HepG2 (cell line): ENCODE measurements around the gene CA9. TPM values are rescaled to one million over a fixed set of nuclear protein-coding genes. Genes with fewer than 3 reads are reported as not detected.

ENCODE experiments used
- ATAC-seq: fragments of 200-7000 bp; cut with Tn5 transposase; 3 replicates; pipeline ENCODE4 v1.9.1; 2020; ENCODE audit warnings: mild to moderate bottlenecking, moderate library complexity
- BruUV-seq: library from RNA; stranded (reverse); fragments of 400-500 nt; replicated peaks from 2 replicates; lab custom pipeline; 2021; lab: Mats Ljungman, UMichigan
- CTCF ChIA-PET: fragments of 300-600 bp; formaldehyde crosslinking; extraction: SDS; loops from one replicate; lab custom pipeline; 2021; ENCODE audit warnings: low total read pairs, inconsistent platforms, low intra/inter-chr PET ratio; lab: Yijun Ruan, JAX
- POLR2A ChIA-PET: fragments of 350-600 bp; sonication (Branson Sonifier 250); formaldehyde crosslinking; loops from one replicate; lab custom pipeline; 2020; ENCODE audit warnings: antibody characterized with exemption, inconsistent platforms; lab: Yijun Ruan, JAX
- DNase-seq: peaks from one replicate; pipeline ENCODE4 v3.0.0-alpha.2; 2015; ENCODE audit warnings: low spot score
- FAIRE-seq: peaks from 3 replicates; lab custom pipeline; 2011; peaks lifted over from hg19 to GRCh38; lab: Jason Lieb, UNC
- H2AFZ ChIP-seq: one replicate; pipeline ENCODE4 v1.6.1; 2011; ENCODE audit warnings: low read length, inconsistent platforms
- H3K27ac ChIP-seq: fragments of 300-600 bp; 3 replicates; pipeline ENCODE4 v1.8.0; 2011; ENCODE audit warnings: mixed run types, mild to moderate bottlenecking, mixed read lengths, low read length, inconsistent platforms; ENCODE audit not compliant: insufficient read depth; ENCODE audit errors: extremely low read length
- H3K27me3 ChIP-seq, 2 experiments: fragments of 200-600 bp in 1 of 2; 2 replicates in 1 of 2; 3 replicates in 1 of 2; pipeline versions ENCODE4 v1.6.0 to v1.8.0; 2011; ENCODE audit warnings: low read length in 2 of 2, mild to moderate bottlenecking in 2 of 2, moderate library complexity in 2 of 2, inconsistent platforms in 1 of 2; ENCODE audit not compliant: insufficient read depth in 2 of 2, control insufficient read depth in 1 of 2
- H3K36me3 ChIP-seq, 2 experiments: fragments of 200-600 bp in 1 of 2; replicated peaks in 1 of 2; 2 replicates in 1 of 2; 3 replicates in 1 of 2; pipeline versions ENCODE4 v1.5.1 to v1.8.0; 2011; ENCODE audit warnings: low read length in 2 of 2, inconsistent platforms in 1 of 2; ENCODE audit not compliant: insufficient read depth in 2 of 2, control insufficient read depth in 1 of 2
- H3K4me1 ChIP-seq: 2 replicates; pipeline ENCODE4 v1.5.1; 2012; ENCODE audit warnings: low read length, inconsistent platforms; ENCODE audit not compliant: insufficient read depth
- H3K4me2 ChIP-seq: 2 replicates; pipeline ENCODE4 v1.6.0; 2011; ENCODE audit warnings: low read depth, low read length, inconsistent platforms
- H3K4me3 ChIP-seq, 3 experiments: fragments of 200-600 bp in 1 of 3; sonication (generic), shearing (Covaris generic) in 1 of 3; replicated peaks in 1 of 3; 2 replicates each; pipeline ENCODE4 v1.5.1; 2011 to 2016; ENCODE audit warnings: low read length in 3 of 3, inconsistent platforms in 2 of 3, low read depth in 2 of 3, mild to moderate bottlenecking in 2 of 3, control low read depth in 1 of 3, mixed read lengths in 1 of 3; ENCODE audit not compliant: insufficient read depth in 1 of 3
- H3K79me2 ChIP-seq: one replicate; pipeline ENCODE4 v1.6.1; 2011; ENCODE audit warnings: low read length, inconsistent platforms; ENCODE audit not compliant: insufficient read depth
- H3K9ac ChIP-seq: 2 replicates; pipeline ENCODE4 v1.6.0; 2011; ENCODE audit warnings: mild to moderate bottlenecking, low read depth, low read length, inconsistent platforms; ENCODE audit not compliant: insufficient read depth
- H3K9me3 ChIP-seq: 2 replicates; pipeline ENCODE4 v1.5.1; 2012; ENCODE audit warnings: mild to moderate bottlenecking, low read length
- H4K20me1 ChIP-seq: 2 replicates; pipeline ENCODE4 v1.6.0; 2011; ENCODE audit warnings: inconsistent platforms, mild to moderate bottlenecking, low read length, moderate library complexity; ENCODE audit not compliant: insufficient read depth
- CC2D1A ChIP-seq: sonication (generic); formaldehyde crosslinking; IDR thresholded peaks from 2 replicates; pipeline ENCODE4 v1.8.1; 2023; ENCODE audit warnings: mild to moderate bottlenecking, missing genetic modification reagents
- U2AF2 ChIP-seq: fragments of 200-400 bp; formaldehyde crosslinking; IDR thresholded peaks from 2 replicates; pipeline ENCODE4 v1.6.1; 2017; ENCODE audit warnings: low read depth, mild to moderate bottlenecking, low read length
- ZMYM2 ChIP-seq: sonication (generic); formaldehyde crosslinking; IDR thresholded peaks from 2 replicates; pipeline ENCODE4 v1.8.0; 2022; ENCODE audit warnings: mild to moderate bottlenecking, missing genetic modification reagents
- ZNF296 ChIP-seq: sonication (generic); formaldehyde crosslinking; conservative IDR thresholded peaks from 2 replicates; pipeline ENCODE4 v1.5.0; 2020; ENCODE audit warnings: mild to moderate bottlenecking, missing genetic modification reagents
- ZNF30 ChIP-seq: sonication (generic); formaldehyde crosslinking; IDR thresholded peaks from 2 replicates; pipeline ENCODE4 v1.5.0; 2020; ENCODE audit warnings: mild to moderate bottlenecking, missing genetic modification reagents
- ZNF530 ChIP-seq: sonication (generic); formaldehyde crosslinking; IDR thresholded peaks from 2 replicates; pipeline ENCODE4 v1.5.0; 2020; ENCODE audit warnings: low read depth, mild to moderate bottlenecking, missing genetic modification reagents
- ZNF550 ChIP-seq: sonication (generic); formaldehyde crosslinking; IDR thresholded peaks from 2 replicates; pipeline ENCODE4 v1.4.0; 2020; ENCODE audit warnings: mild to moderate bottlenecking, missing genetic modification reagents, borderline replicate concordance
- ZNF878 ChIP-seq: sonication (generic); formaldehyde crosslinking; IDR thresholded peaks from 2 replicates; pipeline ENCODE4 v1.8.1; 2023; ENCODE audit warnings: mild to moderate bottlenecking, missing genetic modification reagents, moderate library complexity
- whole genome bisulfite sequencing: methylation state at CpG from one replicate; pipeline ENCODE4 v1.1.6; 2017; ENCODE audit warnings: low lambda C conversion rate; 5-methylcytosine and 5-hydroxymethylcytosine counted together
- in situ Hi-C: cut with HindIII; loops from 2 replicates; pipeline ENCODE4 v1.10.0; 2017; ENCODE audit warnings: low pct_unique_long_range_greater_than_20kb; ENCODE audit not compliant: extremely low pct_ligation_motif_present
- intact Hi-C: fragments of 100-400 bp; cut with micrococcal nuclease; formaldehyde crosslinking; loops from one replicate; pipeline ENCODE4 v1.10.0; 2022; ENCODE audit not compliant: unreplicated experiment
- polyA plus RNA-seq, 8 experiments: library from polyadenylated mRNA; depleted of rRNA in 3 of 8; stranded (reverse) in 7 of 8; unstranded in 1 of 8; fragments of >200 nt; fragmentation: Illumina TruSeq in 4 of 8; extraction: Trizol in 4 of 8; gene quantifications; 2 replicates each; pipeline versions ENCODE4 v1.2.1 to v1.2.3, GENCODE V29; 2011 to 2016; ENCODE audit warnings: low read depth in 4 of 8, missing spikeins in 1 of 8, mixed read lengths in 1 of 8; ENCODE audit not compliant: insufficient read depth in 1 of 8
- total RNA-seq, 5 experiments: library from RNA; depleted of rRNA; stranded (reverse); fragments of >200 nt; fragmentation: Illumina TruSeq; extraction: Trizol; gene quantifications; 2 replicates each; pipeline ENCODE4 v1.2.3, GENCODE V29; 2016; ENCODE audit warnings: low read depth in 1 of 5
- TF ChIP-seq, protein P1 (sequence below): sonication (generic); formaldehyde crosslinking; IDR thresholded peaks from one replicate; pipeline ENCODE4 v1.5.1; 2020; ENCODE audit warnings: mild to moderate bottlenecking, missing genetic modification reagents; ENCODE audit errors: not compliant biosample characterization
- TF ChIP-seq, protein P2 (sequence below): IDR thresholded peaks from 2 replicates; pipeline ENCODE4 v1.6.1; 2016; ENCODE audit warnings: missing genetic modification reagents, missing compliant biosample characterization

Gene CA9
- total and polyA plus RNA-seq, 2 of the 13 experiments (the other 11 are each of a cell fraction or from before 2014, with no cell fraction given): 0.13 to 152 TPM

DNA sequence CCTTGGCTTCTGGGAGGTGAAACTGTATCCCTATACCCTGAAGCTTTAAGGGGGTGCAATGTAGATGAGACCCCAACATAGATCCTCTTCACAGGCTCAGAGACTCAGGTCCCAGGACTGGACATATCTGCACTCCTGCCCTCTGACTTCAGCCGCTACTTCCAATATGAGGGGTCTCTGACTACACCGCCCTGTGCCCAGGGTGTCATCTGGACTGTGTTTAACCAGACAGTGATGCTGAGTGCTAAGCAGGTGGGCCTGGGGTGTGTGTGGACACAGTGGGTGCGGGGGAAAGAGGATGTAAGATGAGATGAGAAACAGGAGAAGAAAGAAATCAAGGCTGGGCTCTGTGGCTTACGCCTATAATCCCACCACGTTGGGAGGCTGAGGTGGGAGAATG lies 5.4 kb downstream of the CA9 start:
- Histone ChIP-seq H3K79me2 (no peaks in the 10 kb centered on the region), H3K9ac (no peak overlapping the region), H3K4me1 (peaks cover 13% of the 10 kb centered on the region), H4K20me1 (no peaks in the 10 kb centered on the region), H3K4me3 (no peak overlapping the region), H3K9me3 (no peaks in the 10 kb centered on the region), H3K36me3 (no peaks in the 10 kb centered on the region), H3K27ac (no peak overlapping the region), H2AFZ (no peak overlapping the region), H3K27me3 (no peaks in the 10 kb centered on the region), H3K4me2 (no peak overlapping the region)
- no peak for ATAC-seq
- no peak for DNase-seq
- ChIA-PET POLR2A (interaction anchor here (0.8 to 0.9 kb wide), 2 partner anchors 9 to 20 kb away, joined by 3 read pairs; no protein-coding TSS in a partner anchor), CTCF (no interaction called here)
- in situ Hi-C loops (no loop called here), intact Hi-C loops (no loop called here)
- BruUV-seq: no TSS peak
- FAIRE-seq: no peak
- 82% methylated on average over 5 of the region's 5 CpGs for WGBS
- TF ChIP-seq ZNF30 (CRISPR knock-in tag): no peak

DNA sequence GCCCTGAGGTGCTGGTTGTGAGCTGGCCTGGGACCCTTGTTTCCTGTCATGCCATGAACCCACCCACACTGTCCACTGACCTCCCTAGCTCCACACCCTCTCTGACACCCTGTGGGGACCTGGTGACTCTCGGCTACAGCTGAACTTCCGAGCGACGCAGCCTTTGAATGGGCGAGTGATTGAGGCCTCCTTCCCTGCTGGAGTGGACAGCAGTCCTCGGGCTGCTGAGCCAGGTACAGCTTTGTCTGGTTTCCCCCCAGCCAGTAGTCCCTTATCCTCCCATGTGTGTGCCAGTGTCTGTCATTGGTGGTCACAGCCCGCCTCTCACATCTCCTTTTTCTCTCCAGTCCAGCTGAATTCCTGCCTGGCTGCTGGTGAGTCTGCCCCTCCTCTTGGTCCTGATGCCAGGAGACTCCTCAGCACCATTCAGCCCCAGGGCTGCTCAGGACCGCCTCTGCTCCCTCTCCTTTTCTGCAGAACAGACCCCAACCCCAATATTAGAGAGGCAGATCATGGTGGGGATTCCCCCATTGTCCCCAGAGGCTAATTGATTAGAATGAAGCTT lies 6.1 kb downstream of the CA9 start:
- no peaks in the 10 kb centered on the region for H4K20me1 ChIP-seq
- intact Hi-C loops: no loop called here
- ChIA-PET POLR2A (interaction anchor here (0.8 to 1.4 kb wide), 4 partner anchors 10 to 21 kb away, joined by 3 read pairs; no protein-coding TSS in a partner anchor), CTCF (no interaction called here)
- in situ Hi-C loops: no loop called here
- no peak overlapping the region for H3K4me2 ChIP-seq
- DNase-seq (no peak), ATAC-seq (no peak), FAIRE-seq (no peak)
- BruUV-seq: no TSS peak
- H3K4me3 ChIP-seq: no peak overlapping the region
- no peaks in the 10 kb centered on the region for H3K9me3 ChIP-seq
- H2AFZ ChIP-seq: no peak overlapping the region
- H3K79me2 ChIP-seq: no peaks in the 10 kb centered on the region
- H3K4me1 ChIP-seq: peaks cover 5% of the 10 kb centered on the region; the same call in 1 of the 2 replicates
- no peak overlapping the region for H3K27ac ChIP-seq
- H3K27me3 ChIP-seq: no peaks in the 10 kb centered on the region
- H3K36me3 ChIP-seq: no peaks in the 10 kb centered on the region
- no peak overlapping the region for H3K9ac ChIP-seq
- 89% methylated on average over 6 of the region's 8 CpGs for WGBS
- TF ChIP-seq CC2D1A (CRISPR knock-in tag): no peak
- no peak for TF ChIP-seq ZNF550 (CRISPR knock-in tag)
- TF ChIP-seq ZMYM2 (CRISPR knock-in tag): no peak
- TF ChIP-seq ZNF878 (CRISPR knock-in tag): no peak
- no peak for TF ChIP-seq U2AF2
- TF ChIP-seq ZNF530 (CRISPR knock-in tag): no peak
- no peak for TF ChIP-seq ZNF296 (CRISPR knock-in tag)
- TF ChIP-seq, protein P1, sequence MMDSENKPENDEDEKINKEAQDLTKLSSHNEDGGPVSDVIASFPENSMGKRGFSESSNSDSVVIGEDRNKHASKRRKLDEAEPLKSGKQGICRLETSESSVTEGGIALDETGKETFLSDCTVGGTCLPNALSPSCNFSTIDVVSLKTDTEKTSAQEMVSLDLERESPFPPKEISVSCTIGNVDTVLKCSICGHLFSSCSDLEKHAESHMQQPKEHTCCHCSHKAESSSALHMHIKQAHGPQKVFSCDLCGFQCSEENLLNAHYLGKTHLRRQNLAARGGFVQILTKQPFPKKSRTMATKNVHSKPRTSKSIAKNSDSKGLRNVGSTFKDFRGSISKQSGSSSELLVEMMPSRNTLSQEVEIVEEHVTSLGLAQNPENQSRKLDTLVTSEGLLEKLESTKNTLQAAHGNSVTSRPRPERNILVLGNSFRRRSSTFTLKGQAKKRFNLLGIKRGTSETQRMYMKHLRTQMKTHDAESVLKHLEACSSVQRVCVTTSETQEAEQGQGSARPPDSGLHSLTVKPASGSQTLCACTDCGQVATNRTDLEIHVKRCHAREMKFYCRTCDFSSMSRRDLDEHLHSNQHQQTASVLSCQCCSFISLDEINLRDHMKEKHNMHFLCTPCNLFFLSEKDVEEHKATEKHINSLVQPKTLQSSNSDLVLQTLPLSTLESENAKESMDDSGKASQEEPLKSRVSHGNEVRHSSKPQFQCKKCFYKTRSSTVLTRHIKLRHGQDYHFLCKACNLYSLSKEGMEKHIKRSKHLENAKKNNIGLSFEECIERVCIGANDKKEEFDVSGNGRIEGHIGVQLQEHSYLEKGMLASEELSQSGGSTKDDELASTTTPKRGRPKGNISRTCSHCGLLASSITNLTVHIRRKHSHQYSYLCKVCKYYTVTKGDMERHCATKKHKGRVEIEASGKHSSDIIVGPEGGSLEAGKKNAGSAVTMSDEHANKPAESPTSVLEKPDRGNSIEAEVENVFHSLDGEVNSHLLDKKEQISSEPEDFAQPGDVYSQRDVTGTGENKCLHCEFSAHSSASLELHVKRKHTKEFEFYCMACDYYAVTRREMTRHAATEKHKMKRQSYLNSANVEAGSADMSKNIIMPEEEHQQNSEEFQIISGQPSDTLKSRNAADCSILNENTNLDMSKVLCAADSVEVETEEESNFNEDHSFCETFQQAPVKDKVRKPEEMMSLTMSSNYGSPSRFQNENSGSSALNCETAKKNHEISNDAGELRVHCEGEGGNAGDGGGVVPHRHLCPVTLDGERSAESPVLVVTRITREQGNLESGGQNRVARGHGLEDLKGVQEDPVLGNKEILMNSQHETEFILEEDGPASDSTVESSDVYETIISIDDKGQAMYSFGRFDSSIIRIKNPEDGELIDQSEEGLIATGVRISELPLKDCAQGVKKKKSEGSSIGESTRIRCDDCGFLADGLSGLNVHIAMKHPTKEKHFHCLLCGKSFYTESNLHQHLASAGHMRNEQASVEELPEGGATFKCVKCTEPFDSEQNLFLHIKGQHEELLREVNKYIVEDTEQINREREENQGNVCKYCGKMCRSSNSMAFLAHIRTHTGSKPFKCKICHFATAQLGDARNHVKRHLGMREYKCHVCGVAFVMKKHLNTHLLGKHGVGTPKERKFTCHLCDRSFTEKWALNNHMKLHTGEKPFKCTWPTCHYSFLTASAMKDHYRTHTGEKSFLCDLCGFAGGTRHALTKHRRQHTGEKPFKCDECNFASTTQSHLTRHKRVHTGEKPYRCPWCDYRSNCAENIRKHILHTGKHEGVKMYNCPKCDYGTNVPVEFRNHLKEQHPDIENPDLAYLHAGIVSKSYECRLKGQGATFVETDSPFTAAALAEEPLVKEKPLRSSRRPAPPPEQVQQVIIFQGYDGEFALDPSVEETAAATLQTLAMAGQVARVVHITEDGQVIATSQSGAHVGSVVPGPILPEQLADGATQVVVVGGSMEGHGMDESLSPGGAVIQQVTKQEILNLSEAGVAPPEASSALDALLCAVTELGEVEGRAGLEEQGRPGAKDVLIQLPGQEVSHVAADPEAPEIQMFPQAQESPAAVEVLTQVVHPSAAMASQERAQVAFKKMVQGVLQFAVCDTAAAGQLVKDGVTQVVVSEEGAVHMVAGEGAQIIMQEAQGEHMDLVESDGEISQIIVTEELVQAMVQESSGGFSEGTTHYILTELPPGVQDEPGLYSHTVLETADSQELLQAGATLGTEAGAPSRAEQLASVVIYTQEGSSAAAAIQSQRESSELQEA (CRISPR knock-in tag): no peak
- TF ChIP-seq, protein P2, sequence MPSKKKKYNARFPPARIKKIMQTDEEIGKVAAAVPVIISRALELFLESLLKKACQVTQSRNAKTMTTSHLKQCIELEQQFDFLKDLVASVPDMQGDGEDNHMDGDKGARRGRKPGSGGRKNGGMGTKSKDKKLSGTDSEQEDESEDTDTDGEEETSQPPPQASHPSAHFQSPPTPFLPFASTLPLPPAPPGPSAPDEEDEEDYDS: no peak
